Measurements from ENCODE around the gene GALNT15.

GALNT15 gene

DNA sequence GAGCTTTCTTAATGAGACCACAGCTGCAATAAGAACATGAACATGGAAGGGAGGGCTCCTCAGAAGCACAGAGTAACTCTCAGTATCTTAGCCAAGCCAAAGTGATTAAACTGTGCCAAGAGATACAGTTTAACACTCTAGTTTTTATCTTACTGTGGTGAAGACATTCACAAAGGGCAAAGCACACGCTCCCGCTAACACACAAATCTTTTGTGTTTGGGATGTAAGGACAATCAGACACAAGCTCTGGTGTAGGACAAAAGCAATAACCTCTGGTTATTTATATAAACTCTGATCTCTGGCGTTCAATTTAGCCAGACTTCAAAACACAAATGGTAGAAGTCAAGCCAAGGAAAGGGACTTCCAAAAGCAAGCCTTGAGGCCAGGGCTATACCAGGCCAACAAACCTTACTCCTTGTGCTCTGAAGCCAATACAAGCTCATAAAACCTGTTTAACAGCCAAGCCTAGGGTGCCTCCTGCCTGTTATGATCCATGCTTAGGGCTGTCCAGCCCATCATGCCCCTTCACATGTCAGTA, 62.4 kb downstream of the GALNT15 start:
- no peak overlapping the region for H3K27ac Mint-ChIP-seq
- H3K27me3 Mint-ChIP-seq: no peaks in the 10 kb centered on the region
- no peaks in the 10 kb centered on the region for H3K9me3 Mint-ChIP-seq
- intact Hi-C loops (cut with micrococcal nuclease): no loop called here
- H3K4me1 Mint-ChIP-seq (ENCODE audit: low read depth): peaks cover 24% of the 10 kb centered on the region
- no peaks in the 10 kb centered on the region for H3K36me3 Mint-ChIP-seq (ENCODE audit: low read depth)
- no peak overlapping the region for H3K4me3 Mint-ChIP-seq

GRCh38 chr3:16239086-16239770, 64.7 kb downstream of the GALNT15 start:
- no peak overlapping the region for H3K4me3 Mint-ChIP-seq
- H3K9me3 Mint-ChIP-seq: no peaks in the 10 kb centered on the region
- no peak overlapping the region for H3K27ac Mint-ChIP-seq
- intact Hi-C loops (cut with micrococcal nuclease): no loop called here
- H3K27me3 Mint-ChIP-seq: no peaks in the 10 kb centered on the region
- no peaks in the 10 kb centered on the region for H3K36me3 Mint-ChIP-seq (ENCODE audit: low read depth)
- H3K4me1 Mint-ChIP-seq (ENCODE audit: low read depth): peaks cover 17% of the 10 kb centered on the region

- Mint-ChIP-seq H3K4me3 (no peak overlapping the region), H3K27ac (no peak overlapping the region), H3K27me3 (no peaks in the 10 kb centered on the region), H3K9me3 (no peaks in the 10 kb centered on the region), H3K4me1 (ENCODE audit: low read depth) (peaks cover 17% of the 10 kb centered on the region), H3K36me3 (ENCODE audit: low read depth) (no peaks in the 10 kb centered on the region)
- intact Hi-C loops (cut with micrococcal nuclease): no loop called here
Observed at GRCh38 chr3:16239780-16240179, 65.3 kb downstream of the GALNT15 start.

- Mint-ChIP-seq H3K9me3 (no peaks in the 10 kb centered on the region), H3K36me3 (ENCODE audit: low read depth) (no peaks in the 10 kb centered on the region), H3K4me1 (ENCODE audit: low read depth) (peaks cover 17% of the 10 kb centered on the region), H3K4me3 (no peak overlapping the region), H3K27ac (peak overlapping the region; percentile 4), H3K27me3 (no peaks in the 10 kb centered on the region)
- intact Hi-C loops (cut with micrococcal nuclease): no loop called here
Observed at GRCh38 chr3:16240229-16241023, 65.9 kb downstream of the GALNT15 start.

DNA sequence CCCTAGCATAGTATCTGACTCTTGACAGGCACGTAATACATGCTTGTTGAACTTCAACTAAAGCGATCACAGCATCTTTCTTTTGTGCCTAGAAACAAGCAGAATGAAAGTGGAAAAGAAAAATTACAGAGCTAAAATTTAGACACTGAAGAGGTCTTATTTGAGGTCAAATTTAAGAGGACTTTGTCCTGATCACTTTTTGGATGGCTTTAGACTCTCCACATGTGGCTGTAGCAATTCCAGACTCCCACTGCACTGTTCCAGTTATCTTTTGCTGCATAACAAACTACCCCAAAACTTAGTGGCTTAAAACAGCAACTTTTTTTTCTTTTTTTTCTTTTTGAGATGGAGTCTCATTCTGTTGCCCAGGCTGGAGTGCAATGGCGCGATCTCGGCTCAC, 66.7 kb downstream of the GALNT15 start:
- no peaks in the 10 kb centered on the region for H3K9me3 Mint-ChIP-seq
- H3K27me3 Mint-ChIP-seq: no peaks in the 10 kb centered on the region
- no peak overlapping the region for H3K4me3 Mint-ChIP-seq
- no peaks in the 10 kb centered on the region for H3K36me3 Mint-ChIP-seq (ENCODE audit: low read depth)
- H3K4me1 Mint-ChIP-seq (ENCODE audit: low read depth): peaks cover 17% of the 10 kb centered on the region
- peak overlapping the region; percentile 4 for H3K27ac Mint-ChIP-seq
- intact Hi-C loops (cut with micrococcal nuclease): no loop called here

DNA sequence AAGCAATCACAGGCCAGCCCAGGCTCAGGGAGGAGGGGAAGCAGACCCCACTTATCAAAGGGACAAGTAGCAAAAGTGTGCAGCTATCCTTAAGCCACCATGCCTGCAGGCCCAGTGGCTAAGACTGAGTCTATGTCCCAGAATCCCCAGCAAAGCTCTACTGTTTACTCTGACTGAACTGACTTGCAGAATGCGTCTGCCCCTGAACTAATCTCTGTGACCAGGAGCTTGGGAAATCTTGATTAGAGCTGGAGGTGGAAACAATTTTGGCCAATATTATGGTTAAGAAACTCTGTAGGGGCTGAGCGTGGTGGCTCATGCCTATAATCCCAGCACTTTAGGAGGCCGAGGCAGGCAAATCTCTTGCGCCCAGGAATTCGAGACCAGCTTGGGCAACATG, 67.7 kb downstream of the GALNT15 start:
- intact Hi-C loops (cut with micrococcal nuclease): no loop called here
- Mint-ChIP-seq H3K36me3 (ENCODE audit: low read depth) (no peaks in the 10 kb centered on the region), H3K9me3 (no peaks in the 10 kb centered on the region), H3K27ac (no peak overlapping the region), H3K27me3 (no peaks in the 10 kb centered on the region), H3K4me1 (ENCODE audit: low read depth) (peaks cover 17% of the 10 kb centered on the region), H3K4me3 (no peak overlapping the region)

DNA sequence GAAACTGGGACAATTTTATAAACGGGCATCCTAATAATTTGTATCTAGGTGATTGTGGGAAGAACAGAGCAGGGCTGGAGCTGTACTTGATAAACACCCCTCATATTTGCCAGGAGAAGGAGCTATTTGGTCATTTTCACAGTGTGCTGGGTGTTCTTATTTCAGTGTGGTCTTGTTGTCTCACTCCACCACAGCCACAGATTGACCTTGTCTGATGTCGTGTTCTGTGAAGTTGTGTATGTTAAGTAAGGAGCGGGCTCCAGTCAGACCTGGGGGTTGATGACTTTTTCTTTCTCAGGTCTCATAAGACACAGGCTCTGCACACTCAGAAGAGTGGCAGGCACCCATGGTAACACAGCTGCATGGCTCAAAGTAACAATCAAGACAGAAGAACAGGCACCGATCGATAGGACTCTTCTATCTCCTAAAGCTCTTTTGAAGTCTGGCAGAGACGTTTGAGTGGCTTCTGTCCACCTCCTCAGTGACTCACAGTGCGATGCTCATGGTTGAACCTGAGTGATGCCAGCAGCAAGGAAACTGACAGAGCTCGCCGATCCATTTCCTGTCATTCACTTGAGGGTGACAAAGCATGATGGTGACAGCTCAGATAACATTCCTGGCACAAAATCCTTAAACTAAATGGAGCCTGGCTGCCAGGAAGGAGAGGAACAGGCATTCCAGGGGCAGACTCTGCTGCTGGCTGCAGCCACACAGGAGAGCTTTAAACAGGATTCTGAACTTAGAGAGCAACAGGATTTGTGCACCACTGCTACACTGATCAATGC, 69.4 kb downstream of the GALNT15 start:
- H3K4me1 Mint-ChIP-seq (ENCODE audit: low read depth): peaks cover 16% of the 10 kb centered on the region
- H3K27ac Mint-ChIP-seq: no peak overlapping the region
- intact Hi-C loops (cut with micrococcal nuclease): loop anchor here (2.0 kb wide), 1 partner anchor 65 kb away; no protein-coding TSS in a partner anchor
- H3K27me3 Mint-ChIP-seq: no peaks in the 10 kb centered on the region
- H3K4me3 Mint-ChIP-seq: no peak overlapping the region
- H3K36me3 Mint-ChIP-seq (ENCODE audit: low read depth): no peaks in the 10 kb centered on the region
- H3K9me3 Mint-ChIP-seq: no peaks in the 10 kb centered on the region

GRCh38 chr3:16245609-16246008, 71.1 kb downstream of the GALNT15 start:
- H3K4me1 Mint-ChIP-seq (ENCODE audit: low read depth): peaks cover 5% of the 10 kb centered on the region
- H3K27ac Mint-ChIP-seq: no peak overlapping the region
- H3K9me3 Mint-ChIP-seq: no peaks in the 10 kb centered on the region
- intact Hi-C loops (cut with micrococcal nuclease): loop anchor here (2.0 kb wide), 2 partner anchors 67 to 429 kb away; no protein-coding TSS in a partner anchor
- H3K4me3 Mint-ChIP-seq: no peak overlapping the region
- no peaks in the 10 kb centered on the region for H3K27me3 Mint-ChIP-seq
- no peaks in the 10 kb centered on the region for H3K36me3 Mint-ChIP-seq (ENCODE audit: low read depth)

DNA sequence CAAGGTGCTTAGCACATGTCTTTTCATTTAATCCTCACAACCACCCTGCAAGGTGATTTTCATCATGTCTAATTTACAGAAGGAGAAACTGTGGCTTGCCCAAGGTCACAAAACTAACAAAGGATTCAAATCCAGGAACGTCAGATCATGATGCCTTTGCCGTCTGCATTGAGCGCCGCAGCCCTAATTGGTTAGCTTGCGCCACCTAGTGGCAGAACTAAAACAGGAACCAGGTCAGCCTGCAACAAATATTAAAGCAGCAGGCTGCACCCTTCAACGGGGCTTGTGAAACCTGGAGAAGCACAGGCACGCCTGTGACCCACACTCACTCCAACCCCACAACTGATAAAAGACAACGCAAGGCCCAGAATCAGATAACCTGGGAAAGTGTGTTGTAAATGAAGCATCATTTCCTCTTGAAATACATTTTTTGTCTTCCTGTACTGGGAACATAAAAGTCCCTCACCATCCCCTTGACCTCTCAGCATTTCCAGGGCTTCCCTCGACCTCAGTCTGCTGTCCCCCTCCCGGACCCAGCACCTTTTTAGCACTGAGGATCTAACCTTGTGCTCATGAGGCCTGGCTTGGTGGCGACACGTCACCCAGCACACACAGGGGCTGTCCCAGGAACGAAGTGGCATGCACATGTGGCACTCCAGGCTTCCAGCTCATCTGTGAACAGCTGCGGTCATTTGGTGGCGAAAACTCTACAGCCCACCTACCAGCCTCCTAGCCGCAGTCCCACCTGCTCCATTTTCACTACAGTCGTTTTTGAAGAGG, 73.0 kb downstream of the GALNT15 start:
- Mint-ChIP-seq H3K9me3 (no peaks in the 10 kb centered on the region), H3K4me1 (ENCODE audit: low read depth) (peaks cover 5% of the 10 kb centered on the region), H3K27ac (no peak overlapping the region), H3K36me3 (ENCODE audit: low read depth) (no peaks in the 10 kb centered on the region), H3K4me3 (no peak overlapping the region), H3K27me3 (no peaks in the 10 kb centered on the region)
- intact Hi-C loops (cut with micrococcal nuclease): loop anchor here (1.0 to 2.0 kb wide), 2 partner anchors 199 to 431 kb away; no protein-coding TSS in a partner anchor

DNA sequence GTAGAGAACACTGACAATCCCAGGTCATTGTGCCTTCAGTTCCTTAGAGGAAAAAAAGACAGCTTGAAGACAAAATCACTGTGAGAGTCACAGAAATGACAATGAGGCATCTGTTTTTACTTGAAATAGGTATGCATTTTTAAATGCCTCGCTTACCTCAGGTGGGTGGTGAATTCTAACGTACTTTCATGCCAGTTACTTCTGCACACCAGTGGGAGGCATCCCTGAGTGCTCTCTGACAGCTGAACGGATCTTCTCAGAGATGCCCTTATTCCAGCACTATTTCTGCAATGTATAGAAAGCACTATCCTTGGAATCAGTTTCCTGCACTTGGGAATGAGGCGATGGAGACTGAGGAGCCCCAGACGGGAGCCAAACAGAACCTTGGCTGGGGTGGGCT, 74.1 kb downstream of the GALNT15 start:
- Mint-ChIP-seq H3K27me3 (no peaks in the 10 kb centered on the region), H3K4me1 (ENCODE audit: low read depth) (peaks cover 14% of the 10 kb centered on the region), H3K36me3 (ENCODE audit: low read depth) (no peaks in the 10 kb centered on the region), H3K27ac (no peak overlapping the region), H3K9me3 (no peaks in the 10 kb centered on the region), H3K4me3 (no peak overlapping the region)
- intact Hi-C loops (cut with micrococcal nuclease): no loop called here

DNA sequence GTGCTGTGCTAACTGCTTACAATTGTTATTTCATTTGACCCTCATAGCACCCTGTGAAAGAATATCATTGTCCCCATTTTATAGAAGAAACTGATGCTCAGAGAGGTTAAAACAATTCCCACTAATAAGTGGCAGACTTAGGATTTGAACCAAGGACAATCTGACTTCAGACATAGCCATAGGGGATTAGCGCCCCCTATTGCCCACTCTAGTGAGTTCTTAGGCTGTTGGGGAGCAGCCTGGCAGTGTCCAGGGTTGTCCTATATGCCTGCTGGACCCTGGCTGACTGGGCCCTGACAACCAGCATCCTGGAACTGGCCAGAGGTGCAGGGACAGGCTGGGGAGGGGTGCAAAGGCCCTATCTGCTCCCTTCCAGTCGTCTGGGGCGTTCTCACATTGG, 74.9 kb downstream of the GALNT15 start:
- H3K9me3 Mint-ChIP-seq: no peaks in the 10 kb centered on the region
- no peak overlapping the region for H3K4me3 Mint-ChIP-seq
- no peaks in the 10 kb centered on the region for H3K27me3 Mint-ChIP-seq
- H3K36me3 Mint-ChIP-seq (ENCODE audit: low read depth): no peaks in the 10 kb centered on the region
- intact Hi-C loops (cut with micrococcal nuclease): no loop called here
- no peak overlapping the region for H3K27ac Mint-ChIP-seq
- peaks cover 22% of the 10 kb centered on the region for H3K4me1 Mint-ChIP-seq (ENCODE audit: low read depth)

DNA sequence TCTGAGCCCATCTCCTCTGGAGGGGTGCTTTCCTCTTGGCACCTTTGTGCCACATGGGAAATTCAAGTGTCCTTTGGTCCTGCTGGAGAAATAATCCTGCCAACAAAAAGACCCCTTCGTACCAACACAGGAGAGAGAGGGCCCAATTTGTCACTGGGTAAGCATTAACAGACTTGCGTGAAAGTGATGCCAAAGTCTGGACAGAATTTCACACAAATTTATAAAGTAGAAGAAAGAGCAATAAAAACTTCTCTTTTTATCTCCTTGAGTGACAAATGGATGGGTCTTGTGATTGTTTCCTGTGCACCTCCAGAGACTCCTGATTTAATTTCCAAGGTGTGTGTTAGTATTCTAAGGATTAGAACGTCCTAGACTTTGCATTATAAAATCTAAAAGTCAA, 75.4 kb downstream of the GALNT15 start:
- H3K4me1 Mint-ChIP-seq (ENCODE audit: low read depth): peaks cover 28% of the 10 kb centered on the region
- H3K27me3 Mint-ChIP-seq: no peaks in the 10 kb centered on the region
- no peak overlapping the region for H3K27ac Mint-ChIP-seq
- intact Hi-C loops (cut with micrococcal nuclease): no loop called here
- no peaks in the 10 kb centered on the region for H3K36me3 Mint-ChIP-seq (ENCODE audit: low read depth)
- H3K4me3 Mint-ChIP-seq: no peak overlapping the region
- no peaks in the 10 kb centered on the region for H3K9me3 Mint-ChIP-seq

- Mint-ChIP-seq H3K4me3 (no peak overlapping the region), H3K9me3 (no peaks in the 10 kb centered on the region), H3K27me3 (no peaks in the 10 kb centered on the region), H3K36me3 (ENCODE audit: low read depth) (peaks cover under 1% of the 10 kb centered on the region), H3K27ac (no peak overlapping the region), H3K4me1 (ENCODE audit: low read depth) (peaks cover 32% of the 10 kb centered on the region)
- intact Hi-C loops (cut with micrococcal nuclease): no loop called here
Observed at GRCh38 chr3:16251316-16252085, 77.0 kb downstream of the GALNT15 start.
